Astrocyte (in vitro differentiated cells and primary cell): ENCODE results near the gene SKIC2.
"Not testable (repeated sequence)": the region's sequence is repeated elsewhere in the genome, so short reads cannot be mapped to it uniquely, and the experiment has no call there.

ENCODE experiments used
- CTCF ChIP-seq: IDR thresholded peaks from 2 replicates; pipeline ENCODE4 v1.5.1; 2011; ENCODE audit warnings: low read depth, mild to moderate bottlenecking, inconsistent platforms, low read length, moderate library complexity; ENCODE audit not compliant: insufficient read depth
- EZH2 ChIP-seq: IDR thresholded peaks from 2 replicates; pipeline ENCODE4 v1.6.1; 2012; ENCODE audit warnings: mild to moderate bottlenecking, low read length, inconsistent platforms; ENCODE audit not compliant: insufficient read depth

DNA sequence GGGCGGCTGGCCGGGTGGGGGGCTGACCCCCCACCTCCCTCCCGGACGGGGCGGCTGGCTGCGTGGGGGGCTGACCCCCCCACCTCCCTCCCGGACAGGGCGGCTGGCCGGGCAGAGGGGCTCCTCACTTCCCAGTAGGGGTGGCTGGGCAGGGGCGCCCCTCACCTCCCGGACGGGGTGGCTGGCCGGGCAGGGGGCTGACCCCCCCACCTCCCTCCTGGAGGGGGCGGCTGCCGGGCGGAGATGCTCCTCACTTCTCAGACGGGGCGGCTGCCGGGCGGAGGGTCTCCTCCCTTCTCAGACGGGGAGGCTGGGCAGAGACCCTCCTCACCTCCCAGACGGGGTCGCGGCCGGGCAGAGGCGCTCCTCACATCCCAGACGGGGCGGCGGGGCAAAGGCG lies 17.1 kb downstream of the SKIC2 start:
- TF ChIP-seq CTCF, EZH2: not testable (repeated sequence)
